GM19238 (cell line): Measurements from ENCODE around the gene SNX14.

Source experiments
- DNase-seq: peaks from one replicate; pipeline ENCODE4 v3.0.0; 2011; ENCODE audit warnings: low spot score; ENCODE audit not compliant: insufficient read length

SNX14 gene

GRCh38 chr6:85464260-85464644, 129.4 kb downstream of the SNX14 start:
- no peak for DNase-seq

DNA sequence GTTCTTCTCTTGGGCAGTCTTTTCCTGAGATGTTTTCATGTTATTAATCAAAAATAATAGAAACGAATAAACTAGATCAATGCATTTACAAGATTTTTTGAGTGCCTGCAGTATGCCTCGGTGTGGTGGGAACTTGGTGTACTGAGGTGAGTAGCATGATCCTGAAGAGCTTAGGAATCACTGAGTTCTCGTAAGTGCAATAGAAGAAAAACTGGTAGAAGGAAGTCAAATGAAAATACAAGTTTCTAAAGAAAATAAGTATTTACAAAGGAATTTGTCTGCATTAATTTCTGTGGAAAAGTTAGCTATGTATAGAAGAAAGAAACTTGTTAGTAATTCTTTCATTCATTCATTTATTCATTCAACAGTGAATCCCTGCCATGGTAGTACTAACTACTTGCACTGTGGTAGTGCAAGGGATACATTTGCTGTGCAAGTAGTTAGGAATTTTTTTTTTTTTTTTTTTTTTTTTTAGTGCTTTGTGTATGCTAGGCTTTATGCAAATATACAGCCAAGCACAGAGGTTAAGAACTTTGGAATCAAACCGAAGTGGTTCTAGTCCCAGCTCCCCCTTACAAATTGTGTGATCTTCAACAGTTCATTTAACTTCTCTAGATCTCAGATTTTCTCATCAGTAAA, 129.9 kb downstream of the SNX14 start:
- DNase-seq: no peak

DNA sequence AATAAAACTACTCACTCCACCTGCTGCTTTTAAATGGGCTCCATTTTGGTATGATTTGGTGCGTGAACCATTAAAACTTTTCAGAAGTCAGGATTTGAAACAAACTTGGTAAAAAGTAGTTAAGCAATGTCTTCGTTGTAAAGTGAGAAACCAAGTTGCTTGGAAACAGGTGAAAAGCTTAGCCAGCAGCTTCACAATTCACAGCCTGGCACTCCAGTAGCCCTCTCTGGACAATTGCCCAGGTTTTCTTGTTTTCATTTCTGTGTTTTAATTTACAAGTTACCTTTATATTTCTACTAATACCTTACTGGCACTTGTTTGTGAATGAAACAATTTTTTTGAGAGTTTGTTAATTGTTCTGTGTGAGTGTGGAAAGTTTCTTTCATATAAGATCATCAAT, 131.0 kb downstream of the SNX14 start:
- DNase-seq: no peak

DNA sequence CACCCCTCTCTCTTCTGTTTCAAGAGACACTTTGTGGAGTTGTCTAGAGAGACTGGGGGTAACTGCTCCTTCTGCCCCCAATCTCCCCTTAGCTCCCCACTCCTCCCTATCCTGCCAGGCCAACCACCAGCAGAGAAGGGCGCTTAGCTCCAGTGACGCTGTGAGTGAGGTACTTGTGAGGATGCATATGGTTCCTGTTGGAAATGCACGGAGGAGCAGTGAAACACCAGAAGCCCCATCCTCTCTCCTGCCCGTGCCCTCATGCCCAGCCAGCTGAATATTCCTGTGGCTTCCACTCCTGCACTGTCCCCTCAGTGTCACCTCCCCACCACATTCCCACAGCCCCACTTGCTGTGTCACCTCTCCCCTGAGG, 131.9 kb downstream of the SNX14 start:
- no peak for DNase-seq

GRCh38 chr6:85460921-85461797, 132.5 kb downstream of the SNX14 start:
- peak; percentile 15 for DNase-seq

DNA sequence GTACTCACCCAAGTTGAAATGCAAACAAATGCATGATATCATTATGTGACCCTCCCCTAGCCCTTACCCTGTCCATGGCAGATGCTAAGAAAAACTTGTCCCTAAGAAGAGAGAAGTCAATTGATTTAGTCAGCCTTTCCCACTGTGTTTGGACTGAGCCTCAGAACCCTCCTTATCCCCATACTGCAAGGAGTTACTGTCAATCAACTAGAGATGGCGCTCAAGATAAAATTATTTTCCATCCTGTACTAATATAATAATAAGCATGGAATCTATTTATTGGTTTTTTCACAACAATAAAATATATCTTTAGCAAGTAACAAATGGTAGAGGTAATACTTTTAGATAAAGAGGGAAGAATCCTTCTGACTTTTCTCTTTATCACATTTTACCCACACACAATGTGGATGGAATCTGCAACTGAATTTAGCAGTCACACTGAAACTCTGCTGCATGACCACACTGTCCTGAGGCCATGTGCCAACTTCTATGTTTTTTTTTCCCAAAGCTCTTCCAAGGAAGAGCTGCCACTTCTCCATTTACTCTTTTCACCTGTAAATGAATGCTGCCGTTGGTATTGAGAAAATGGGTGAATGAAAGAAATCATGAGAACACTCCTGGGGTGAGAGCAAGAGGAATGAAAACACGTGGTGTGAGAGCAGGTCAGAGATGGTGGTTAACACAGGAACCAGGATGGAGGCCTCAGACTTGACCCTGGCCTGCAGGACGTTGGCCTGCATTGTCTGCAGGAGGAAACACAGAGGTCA, 133.3 kb downstream of the SNX14 start:
- DNase-seq: no peak

DNA sequence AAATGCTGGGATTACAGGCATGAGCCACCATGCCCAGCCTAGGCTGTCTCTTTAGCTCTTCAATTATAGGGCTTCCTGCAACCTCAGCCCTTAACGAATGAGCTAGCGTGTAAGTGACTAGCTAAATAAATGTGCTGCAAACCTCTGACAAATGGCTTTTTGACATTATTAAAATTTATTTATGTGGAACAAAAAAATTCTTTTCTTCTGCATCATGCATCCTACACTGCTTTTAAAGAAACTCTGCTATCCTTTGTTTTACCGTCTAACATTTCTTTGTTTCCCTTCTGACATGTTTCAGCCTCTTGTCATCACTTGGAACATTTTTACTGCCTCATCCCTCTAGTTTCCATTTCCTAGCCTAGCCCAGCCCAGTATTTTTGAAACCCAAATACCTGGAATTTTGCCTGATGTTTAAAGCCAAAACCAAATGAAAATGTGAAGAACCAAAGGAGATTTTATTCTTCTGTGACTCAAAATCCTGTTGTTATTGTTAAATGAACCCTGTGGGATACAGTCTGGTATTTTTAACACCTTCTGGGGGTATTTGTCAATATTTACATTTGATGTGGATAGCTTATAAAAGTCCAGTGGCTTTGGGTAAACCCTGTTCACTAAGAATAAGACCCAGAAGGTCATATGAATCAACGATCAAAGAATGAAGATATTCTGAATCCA, 134.3 kb downstream of the SNX14 start:
- no peak for DNase-seq

DNA sequence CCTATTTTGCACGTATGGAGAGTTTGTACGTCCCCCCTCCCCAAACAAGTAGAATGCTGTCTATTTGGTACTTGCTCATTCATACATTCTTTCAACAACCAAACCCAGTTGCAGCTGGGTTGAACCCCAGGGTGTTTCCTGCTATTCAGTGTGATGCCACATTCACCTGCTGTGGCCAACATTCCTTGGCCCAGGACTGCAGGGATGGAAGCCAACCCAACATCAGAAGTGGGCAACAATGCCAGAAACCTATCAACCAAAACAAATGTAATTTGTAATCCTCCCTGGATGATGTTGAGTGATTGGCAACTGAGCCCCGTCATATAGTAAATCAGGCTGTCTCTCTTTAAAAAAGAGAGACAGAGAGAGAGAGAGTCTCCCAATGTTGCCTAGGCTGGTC, 134.9 kb downstream of the SNX14 start:
- no peak for DNase-seq

- no peak for DNase-seq
Observed at GRCh38 chr6:85458184-85458583, 135.5 kb downstream of the SNX14 start.

DNA sequence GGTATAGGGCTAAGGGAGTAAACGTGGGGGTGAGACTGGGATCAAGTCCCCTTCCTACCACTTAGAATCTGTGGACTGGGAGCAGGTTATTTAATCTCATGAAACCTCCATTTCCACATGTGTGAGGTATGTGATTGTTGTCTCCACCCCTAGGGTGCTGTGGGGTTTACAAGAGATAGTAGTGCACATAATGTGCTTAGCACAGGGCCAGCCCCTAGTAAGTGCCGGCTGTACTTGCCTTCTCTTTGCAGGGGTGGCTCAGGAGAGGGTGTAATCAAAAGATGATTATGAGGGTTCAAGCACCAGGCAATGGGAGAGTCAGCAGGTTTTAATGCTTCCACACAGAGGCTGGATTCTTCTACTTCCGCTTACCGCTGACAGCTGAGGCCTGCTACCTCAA, 136.9 kb downstream of the SNX14 start:
- no peak for DNase-seq
